Ishikawa (cell line): Measurements from ENCODE around the gene SLC35G6.

Experiments
- CEBPB ChIP-seq: IDR thresholded peaks from 2 replicates; pipeline ENCODE4 v1.6.1; 2012
- CREB1 ChIP-seq: IDR thresholded peaks from 2 replicates; pipeline ENCODE4 v1.6.1; 2012; ENCODE audit warnings: low read depth
- EGR1 ChIP-seq: IDR thresholded peaks from 2 replicates; pipeline ENCODE4 v1.6.1; 2012
- EP300 ChIP-seq: IDR thresholded peaks from 2 replicates; pipeline ENCODE4 v1.6.1; 2012; ENCODE audit warnings: borderline replicate concordance
- FOXM1 ChIP-seq: IDR thresholded peaks from 2 replicates; pipeline ENCODE4 v1.6.1; 2012; ENCODE audit warnings: low read depth, borderline replicate concordance
- MAX ChIP-seq: IDR thresholded peaks from 2 replicates; pipeline ENCODE4 v1.6.1; 2012
- RAD21 ChIP-seq: IDR thresholded peaks from 2 replicates; pipeline ENCODE4 v1.6.1; 2012; ENCODE audit warnings: low read depth
- REST ChIP-seq: IDR thresholded peaks from 2 replicates; pipeline ENCODE4 v1.6.1; 2012; ENCODE audit warnings: low read depth, mild to moderate bottlenecking
- TAF1 ChIP-seq: IDR thresholded peaks from 2 replicates; pipeline ENCODE4 v1.6.1; 2012; ENCODE audit warnings: low read depth, mild to moderate bottlenecking
- TEAD4 ChIP-seq: IDR thresholded peaks from 2 replicates; pipeline ENCODE4 v1.6.1; 2012
- YY1 ChIP-seq: IDR thresholded peaks from 2 replicates; pipeline ENCODE4 v1.6.1; 2012; ENCODE audit warnings: low read depth
- ZBTB7A ChIP-seq: IDR thresholded peaks from 2 replicates; pipeline ENCODE4 v1.6.1; 2012; ENCODE audit warnings: low read depth
- TF ChIP-seq, protein P1 (sequence below): IDR thresholded peaks from 2 replicates; pipeline ENCODE4 v1.6.1; 2012

DNA sequence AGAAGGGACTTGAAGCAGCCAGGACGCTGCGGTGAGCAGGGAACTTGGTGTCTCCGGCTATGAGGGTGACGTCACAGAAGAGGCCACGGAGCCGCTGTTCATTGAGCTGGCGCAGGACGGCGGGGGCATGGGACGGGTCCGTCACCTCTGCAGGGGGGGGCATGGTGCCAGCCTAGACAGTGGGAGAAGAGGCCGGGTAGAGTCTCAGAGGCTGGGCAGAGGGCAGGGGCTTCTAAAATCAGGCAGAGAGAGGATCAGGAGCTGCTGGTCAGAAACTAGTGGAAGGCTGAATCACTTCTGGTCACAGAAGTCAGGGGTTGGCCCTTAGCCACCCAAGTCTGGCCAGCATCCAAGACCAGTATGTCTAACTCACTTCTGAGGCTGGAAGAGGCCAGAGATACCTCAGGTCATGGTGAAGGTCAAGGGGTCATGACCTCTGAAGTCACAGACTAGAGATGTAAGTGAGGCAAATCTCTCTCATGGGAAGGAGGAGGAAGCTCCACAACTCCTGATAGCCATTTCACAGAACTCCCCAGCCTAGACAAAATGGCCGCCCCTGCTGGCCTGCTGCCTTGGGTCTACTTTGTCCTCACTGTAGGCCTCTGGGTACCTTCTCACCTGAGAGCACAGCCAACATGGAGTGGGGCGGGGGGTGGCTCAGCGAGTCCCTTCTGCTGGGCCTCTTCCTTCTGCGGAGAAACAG lies 14.5 kb upstream of the SLC35G6 start:
- no peak for TF ChIP-seq FOXM1
- peak; percentile 83 for TF ChIP-seq YY1
- no peak for TF ChIP-seq REST
- TF ChIP-seq MAX, result no peak
- TF ChIP-seq CEBPB, result no peak
- no peak for TF ChIP-seq TAF1
- no peak for TF ChIP-seq RAD21
- no peak for TF ChIP-seq ZBTB7A
- no peak for TF ChIP-seq CREB1
- no peak for TF ChIP-seq EP300
- TF ChIP-seq TEAD4, result 0 out of 2 replicates have a peak, but pooled peaks have one; percentile 9
- TF ChIP-seq, protein P1, sequence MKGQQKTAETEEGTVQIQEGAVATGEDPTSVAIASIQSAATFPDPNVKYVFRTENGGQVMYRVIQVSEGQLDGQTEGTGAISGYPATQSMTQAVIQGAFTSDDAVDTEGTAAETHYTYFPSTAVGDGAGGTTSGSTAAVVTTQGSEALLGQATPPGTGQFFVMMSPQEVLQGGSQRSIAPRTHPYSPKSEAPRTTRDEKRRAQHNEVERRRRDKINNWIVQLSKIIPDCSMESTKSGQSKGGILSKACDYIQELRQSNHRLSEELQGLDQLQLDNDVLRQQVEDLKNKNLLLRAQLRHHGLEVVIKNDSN, result no peak
- no peak for TF ChIP-seq EGR1
